ENCODE measurements around the gene BLZF1.

DNA sequence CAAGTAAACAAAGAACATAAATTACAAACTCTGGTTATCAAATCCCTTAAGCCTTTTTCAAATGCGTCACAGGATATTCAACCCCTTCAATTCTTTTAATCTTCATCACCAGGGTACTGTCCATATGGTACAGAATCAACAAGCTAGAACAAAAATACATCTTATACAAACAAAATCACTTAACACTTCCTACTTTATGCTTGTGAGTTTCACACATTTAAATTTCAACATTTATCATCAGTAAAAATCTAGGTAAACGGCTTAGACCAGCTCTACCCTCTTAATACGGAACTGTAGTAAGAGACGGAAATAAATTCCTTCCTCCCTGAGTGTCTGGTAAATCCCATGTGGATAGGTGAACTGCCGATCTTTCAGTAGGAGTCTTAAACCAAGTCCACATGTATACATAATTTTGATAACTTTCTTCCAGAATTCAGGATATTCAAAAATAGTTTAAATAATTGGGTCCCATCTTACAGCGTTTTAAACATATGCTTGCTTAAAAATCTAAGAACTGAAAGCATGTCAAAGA is 58.2 kb downstream of the BLZF1 start:
- TF ChIP-seq, protein P1, sequence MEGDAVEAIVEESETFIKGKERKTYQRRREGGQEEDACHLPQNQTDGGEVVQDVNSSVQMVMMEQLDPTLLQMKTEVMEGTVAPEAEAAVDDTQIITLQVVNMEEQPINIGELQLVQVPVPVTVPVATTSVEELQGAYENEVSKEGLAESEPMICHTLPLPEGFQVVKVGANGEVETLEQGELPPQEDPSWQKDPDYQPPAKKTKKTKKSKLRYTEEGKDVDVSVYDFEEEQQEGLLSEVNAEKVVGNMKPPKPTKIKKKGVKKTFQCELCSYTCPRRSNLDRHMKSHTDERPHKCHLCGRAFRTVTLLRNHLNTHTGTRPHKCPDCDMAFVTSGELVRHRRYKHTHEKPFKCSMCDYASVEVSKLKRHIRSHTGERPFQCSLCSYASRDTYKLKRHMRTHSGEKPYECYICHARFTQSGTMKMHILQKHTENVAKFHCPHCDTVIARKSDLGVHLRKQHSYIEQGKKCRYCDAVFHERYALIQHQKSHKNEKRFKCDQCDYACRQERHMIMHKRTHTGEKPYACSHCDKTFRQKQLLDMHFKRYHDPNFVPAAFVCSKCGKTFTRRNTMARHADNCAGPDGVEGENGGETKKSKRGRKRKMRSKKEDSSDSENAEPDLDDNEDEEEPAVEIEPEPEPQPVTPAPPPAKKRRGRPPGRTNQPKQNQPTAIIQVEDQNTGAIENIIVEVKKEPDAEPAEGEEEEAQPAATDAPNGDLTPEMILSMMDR (IDR thresholded peaks at IDR 0.05; ENCODE audit: low read depth, low read length) = no peak
- TF ChIP-seq POLR2A (IDR thresholded peaks at IDR 0.05; ENCODE audit: extremely low read depth, insufficient read length) = no peak

Measured in NB4 (cell line).